ENCODE data around the gene THYN1.

The THYN1 gene

GRCh38 chr11:134248910-134249480 is 4.2 kb downstream of the THYN1 start:
- no peak for DNase-seq (ENCODE audit: low spot score)

DNA sequence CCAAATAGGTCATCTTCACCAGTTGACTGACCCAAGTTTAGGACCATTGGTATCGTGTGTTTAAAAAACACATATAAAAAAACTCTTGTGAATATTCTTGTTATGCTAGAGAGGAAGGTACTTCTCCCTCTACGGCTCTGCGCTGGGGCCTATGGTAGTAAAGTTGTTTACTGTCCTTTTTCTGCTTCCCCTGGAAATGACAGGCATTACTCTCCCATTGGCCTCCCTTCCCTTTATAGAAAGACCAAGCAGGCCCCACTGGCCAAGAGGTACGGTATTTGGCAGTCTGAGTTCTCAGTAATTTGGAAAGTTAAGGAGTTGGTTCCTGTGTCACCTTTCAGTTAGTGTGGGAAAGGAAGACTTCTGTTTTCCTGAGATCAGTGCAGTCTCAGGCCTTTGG is 6.5 kb downstream of the THYN1 start:
- no peak for DNase-seq (ENCODE audit: low spot score)

GRCh38 chr11:134246100-134246499 is 7.1 kb downstream of the THYN1 start:
- no peak for DNase-seq (ENCODE audit: low spot score)

DNA sequence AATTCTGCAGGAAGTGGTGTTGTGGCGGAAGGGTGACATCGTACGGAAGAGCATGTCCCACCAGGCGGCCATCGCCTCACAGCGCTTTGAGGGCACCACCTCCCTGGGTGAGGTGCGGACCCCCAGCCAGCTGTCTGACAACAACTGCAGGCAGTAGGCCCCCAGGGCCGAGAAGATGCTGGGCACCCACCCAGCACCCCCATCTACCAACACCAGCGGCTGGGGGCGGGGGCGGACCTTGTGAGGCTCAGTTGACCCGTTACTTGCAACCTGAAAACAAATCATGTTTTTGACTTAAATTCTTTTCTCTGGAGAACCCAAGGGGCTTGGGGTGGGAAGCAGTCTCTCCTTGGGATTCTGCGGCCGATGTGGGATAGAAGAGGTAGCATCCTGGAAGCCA is 7.7 kb downstream of the THYN1 start:
- DNase-seq (ENCODE audit: low spot score): no peak

GRCh38 chr11:134244593-134244992 is 8.6 kb downstream of the THYN1 start:
- DNase-seq (ENCODE audit: low spot score): peak; percentile 50

DNA sequence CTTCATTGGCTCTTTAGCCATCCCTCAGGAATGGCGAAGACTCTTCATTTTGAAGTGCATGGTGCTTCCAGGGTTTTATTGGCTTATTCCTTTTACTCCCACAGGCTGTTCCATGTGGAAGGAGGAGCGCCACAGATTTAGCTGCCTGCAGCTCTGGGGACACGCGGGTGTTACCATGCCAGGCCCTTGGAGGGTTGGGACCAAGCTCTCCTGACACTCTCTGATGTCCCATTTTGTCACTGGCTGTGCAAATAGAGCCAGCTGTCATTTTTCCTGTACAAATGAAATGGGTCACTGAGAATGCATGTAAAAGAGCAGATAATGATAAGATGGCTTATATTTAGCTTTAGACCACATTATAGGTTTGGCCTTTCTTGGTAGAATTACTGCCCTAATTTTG is 9.2 kb downstream of the THYN1 start:
- no peak for DNase-seq (ENCODE audit: low spot score)

GRCh38 chr11:134242376-134242775 is 10.8 kb downstream of the THYN1 start:
- DNase-seq (ENCODE audit: low spot score): no peak

GRCh38 chr11:134240592-134240991 is 12.6 kb downstream of the THYN1 start:
- no peak for DNase-seq (ENCODE audit: low spot score)

DNA sequence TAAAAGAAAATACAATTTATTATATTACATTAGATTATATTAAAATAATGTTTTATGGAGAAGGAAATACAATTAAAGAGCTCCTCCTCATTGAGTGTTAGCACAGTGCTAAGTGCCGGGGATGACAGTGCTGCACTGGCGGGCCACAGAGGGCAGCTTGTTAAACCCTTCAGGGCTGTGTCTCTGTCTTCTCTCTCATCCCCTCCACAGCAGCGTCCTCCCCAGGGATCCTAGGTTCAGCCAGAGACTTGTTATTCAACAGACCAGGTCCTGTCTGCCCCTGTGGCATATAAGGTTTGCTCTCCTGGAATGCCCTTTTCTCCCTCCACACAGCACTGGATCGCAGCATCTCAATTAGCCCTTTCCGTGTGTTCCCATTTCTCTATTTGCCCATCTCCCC is 14.2 kb downstream of the THYN1 start:
- no peak for DNase-seq (ENCODE audit: low spot score)

GRCh38 chr11:134237557-134237922 is 15.6 kb downstream of the THYN1 start:
- DNase-seq (ENCODE audit: low spot score): no peak

DNA sequence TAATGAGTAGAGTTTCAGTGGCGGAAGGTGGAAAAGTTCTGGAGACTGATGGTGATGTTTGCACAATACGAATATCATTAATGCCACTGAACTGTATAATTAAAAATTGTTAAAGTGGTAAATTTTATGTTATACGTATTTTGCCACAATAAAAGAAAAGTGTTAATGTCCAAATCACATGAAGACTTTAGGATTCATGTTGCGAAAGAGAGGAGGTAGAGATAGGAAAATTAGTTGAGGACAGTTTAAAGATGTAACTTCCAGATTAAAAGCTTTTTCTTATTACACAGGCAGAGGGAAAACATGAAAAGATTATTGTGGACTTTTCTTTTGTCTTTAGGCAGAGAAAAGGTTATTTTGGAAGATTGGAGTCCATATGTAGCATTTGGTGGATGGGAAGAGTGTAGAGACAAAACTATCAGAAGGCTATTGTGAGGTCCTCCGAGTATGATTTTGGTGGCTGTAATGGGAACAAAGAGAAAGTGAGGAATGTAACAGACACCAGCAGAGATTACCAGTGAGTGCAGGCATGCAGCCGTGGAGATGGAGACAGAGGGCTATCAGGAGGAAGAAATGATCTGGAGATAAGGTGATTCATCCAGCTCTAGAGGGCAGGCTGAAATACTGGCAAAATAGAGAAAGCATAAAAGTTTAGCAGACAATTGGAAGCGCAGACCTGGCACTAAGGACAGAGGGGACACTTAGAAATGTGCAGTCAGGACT is 16.2 kb downstream of the THYN1 start:
- no peak for DNase-seq (ENCODE audit: low spot score)

DNA sequence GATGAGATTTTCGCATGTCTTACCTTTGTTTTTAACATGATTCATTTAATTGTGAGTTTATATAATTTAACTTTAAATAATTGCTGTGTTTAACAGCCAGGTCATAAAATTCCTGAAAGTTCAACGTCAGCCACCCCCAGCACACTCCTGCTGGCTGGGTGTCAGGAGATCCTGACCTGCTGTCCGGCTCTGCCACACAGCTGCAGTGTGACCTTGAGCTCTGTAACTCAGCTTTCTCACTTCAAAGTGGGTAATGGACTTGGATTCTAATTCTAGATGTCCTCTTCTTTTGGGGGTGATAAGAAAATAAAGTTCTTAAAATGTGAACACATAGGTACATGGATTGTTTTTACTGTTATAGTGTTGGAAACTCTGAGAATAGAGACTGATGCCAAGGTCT is 17.8 kb downstream of the THYN1 start:
- DNase-seq (ENCODE audit: low spot score): no peak

DNA sequence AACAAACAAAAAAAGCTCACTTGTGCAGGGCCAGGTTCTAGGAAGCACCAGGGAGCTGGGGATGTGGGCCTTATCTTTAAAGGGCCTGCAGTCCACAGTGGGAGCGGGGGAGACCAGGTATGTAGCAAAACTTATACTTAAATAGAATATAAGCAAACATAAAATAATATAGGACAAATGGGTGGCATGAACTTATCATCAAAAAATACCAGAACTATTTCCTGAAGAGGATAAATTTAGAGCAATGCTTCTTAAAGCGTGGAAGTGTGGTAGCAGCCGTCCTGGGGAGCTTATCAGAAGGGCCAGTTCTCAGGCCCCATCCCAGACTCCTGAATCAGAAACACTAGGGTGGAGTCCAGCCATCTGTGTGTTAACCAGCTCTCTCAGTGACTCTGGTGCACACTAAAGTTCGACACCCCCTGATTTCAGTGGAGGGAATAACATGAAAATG is 19.4 kb downstream of the THYN1 start:
- DNase-seq (ENCODE audit: low spot score): no peak

GRCh38 chr11:134231958-134232659 is 21.0 kb downstream of the THYN1 start:
- no peak for DNase-seq (ENCODE audit: low spot score)

- no peak for DNase-seq (ENCODE audit: low spot score)
These were observed 22.8 kb downstream of the THYN1 start for GRCh38 chr11:134230339-134230738.

- DNase-seq (ENCODE audit: low spot score): peak; percentile 20
These were observed 23.9 kb downstream of the THYN1 start for GRCh38 chr11:134229126-134229790.

- DNase-seq (ENCODE audit: low spot score): peak; percentile 74
These were observed 24.5 kb downstream of the THYN1 start for GRCh38 chr11:134228625-134229024.

DNA sequence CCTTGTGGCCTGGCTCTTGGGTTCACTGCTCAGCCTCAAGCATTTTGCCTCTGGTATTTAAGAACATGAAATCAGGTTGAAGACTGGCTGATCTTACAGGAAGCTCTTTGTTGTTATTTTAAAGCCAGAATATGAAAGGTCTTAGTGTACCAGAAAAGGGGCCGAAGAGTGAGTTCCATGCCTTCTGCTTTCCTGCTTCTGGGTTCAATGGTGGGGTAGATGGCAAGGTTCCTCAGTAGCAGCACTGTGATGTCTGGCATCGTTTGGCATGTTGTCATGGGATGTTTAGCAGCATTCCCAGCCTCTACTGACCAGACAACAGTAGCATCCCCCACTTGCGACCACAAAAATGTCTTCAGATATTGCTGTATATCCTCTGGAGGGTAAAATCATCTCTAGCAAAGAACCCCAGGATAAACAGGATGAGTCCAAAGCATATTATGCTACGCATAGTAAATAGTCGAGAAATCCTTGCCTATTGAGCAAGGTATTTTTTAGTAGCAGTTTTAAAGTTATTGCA is 26.3 kb downstream of the THYN1 start:
- DNase-seq (ENCODE audit: low spot score): no peak

- peak; percentile 45 for DNase-seq (ENCODE audit: low spot score)
These were observed 28.2 kb downstream of the THYN1 start for GRCh38 chr11:134224710-134225664.

DNA sequence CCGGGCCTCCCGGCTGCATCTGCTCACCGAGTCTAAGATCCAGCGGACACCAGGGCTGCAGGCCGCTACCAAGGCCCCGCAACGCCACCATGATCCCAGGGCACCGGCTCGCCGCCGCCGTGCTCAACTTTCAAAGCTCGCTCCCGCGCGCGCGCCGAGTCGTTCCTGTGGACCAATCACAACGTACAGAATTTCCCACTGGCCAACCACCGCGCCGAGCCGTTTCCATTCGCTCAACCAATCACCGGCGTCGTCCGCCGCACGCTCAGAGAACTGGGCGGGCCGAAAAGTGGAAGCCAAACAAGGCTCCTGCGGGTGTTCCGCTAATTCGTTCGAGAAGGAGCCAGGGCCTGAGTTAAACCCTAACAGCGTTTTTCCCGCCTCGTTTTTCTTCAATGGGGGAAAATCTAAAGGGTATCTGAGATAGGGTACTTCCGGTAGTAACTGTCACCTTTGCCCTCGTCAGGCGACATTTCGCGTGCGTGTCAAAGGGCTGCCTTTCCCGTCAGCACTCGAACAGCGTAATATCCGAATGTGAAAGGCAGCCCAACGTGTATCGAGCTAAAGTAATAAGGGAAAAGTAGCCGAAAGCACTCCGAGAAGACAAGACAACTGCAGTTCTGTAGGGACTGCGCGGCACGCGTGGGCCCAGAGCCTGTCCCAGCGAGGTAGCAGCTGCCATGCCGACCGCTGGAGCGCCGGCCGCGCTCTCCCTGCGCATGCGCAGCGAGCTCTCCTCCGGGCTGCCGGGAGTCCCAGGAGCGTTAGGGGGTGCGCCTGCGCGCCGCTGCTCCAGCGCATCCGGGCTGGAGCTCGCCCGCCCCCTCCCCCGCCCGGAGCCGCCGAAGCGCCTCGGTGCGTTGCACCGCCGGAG is 29.1 kb downstream of the THYN1 start, which contains the start of the genes NCAPD3 and VPS26B:
TSS of gene NCAPD3 (minus strand) at position 132 of the 874 bp plus-strand sequence. CDS start at position 91, 41 bp downstream.
TSS of gene VPS26B (plus strand) at position 836 of the 874 bp plus-strand sequence. CDS start 452 bp downstream, outside the sequence.
- DNase-seq (ENCODE audit: low spot score): peak; percentile 100
